ENCODE results near the gene MYORG. TPM values are rescaled to one million over a fixed set of nuclear protein-coding genes. Genes with fewer than 3 reads are reported as not detected.

The MYORG gene
- polyA plus RNA-seq, 1 experiment: 0.19 TPM

DNA sequence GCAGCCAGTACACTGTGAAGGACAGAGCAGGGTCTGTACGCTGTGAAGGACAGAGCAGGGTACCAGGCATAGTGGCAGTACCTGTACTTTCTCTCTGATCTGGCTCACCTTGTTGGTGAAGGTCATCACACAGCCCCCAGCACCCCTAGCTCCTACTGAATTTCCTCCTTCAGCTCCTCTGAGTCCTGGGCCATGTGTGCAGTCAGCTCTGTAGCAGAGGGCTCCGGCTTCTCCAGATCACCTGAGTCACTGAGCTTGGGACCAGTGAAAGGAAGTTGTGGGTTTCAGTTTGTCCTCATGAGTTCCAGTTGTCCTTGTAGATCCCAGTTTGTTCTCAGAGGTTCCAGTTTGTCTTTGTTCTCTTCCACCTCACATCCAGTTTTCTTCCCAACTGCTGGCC is 41.8 kb downstream of the MYORG start:
- POLR2A ChIA-PET: interaction anchor here (1.2 kb wide), 1 partner anchor 11 kb away, joined by 3 read pairs; no protein-coding TSS in a partner anchor
- no peaks in the 10 kb centered on the region for H3K9me3 ChIP-seq (ENCODE audit: control insufficient read depth, insufficient read depth, low read length)
- TF ChIP-seq, protein P1, sequence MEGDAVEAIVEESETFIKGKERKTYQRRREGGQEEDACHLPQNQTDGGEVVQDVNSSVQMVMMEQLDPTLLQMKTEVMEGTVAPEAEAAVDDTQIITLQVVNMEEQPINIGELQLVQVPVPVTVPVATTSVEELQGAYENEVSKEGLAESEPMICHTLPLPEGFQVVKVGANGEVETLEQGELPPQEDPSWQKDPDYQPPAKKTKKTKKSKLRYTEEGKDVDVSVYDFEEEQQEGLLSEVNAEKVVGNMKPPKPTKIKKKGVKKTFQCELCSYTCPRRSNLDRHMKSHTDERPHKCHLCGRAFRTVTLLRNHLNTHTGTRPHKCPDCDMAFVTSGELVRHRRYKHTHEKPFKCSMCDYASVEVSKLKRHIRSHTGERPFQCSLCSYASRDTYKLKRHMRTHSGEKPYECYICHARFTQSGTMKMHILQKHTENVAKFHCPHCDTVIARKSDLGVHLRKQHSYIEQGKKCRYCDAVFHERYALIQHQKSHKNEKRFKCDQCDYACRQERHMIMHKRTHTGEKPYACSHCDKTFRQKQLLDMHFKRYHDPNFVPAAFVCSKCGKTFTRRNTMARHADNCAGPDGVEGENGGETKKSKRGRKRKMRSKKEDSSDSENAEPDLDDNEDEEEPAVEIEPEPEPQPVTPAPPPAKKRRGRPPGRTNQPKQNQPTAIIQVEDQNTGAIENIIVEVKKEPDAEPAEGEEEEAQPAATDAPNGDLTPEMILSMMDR (IDR thresholded peaks at IDR 0.05; ENCODE audit: low read depth, low read length): no peak
- no peak overlapping the region for H3K4me3 ChIP-seq (ENCODE audit: low read depth, low read length)
- CTCF ChIA-PET: interaction anchor here (1.4 to 6.1 kb wide), 6 partner anchors 43 to 269 kb away, joined by 3 to 59 read pairs (median 27); partner anchors contain the start of gene MYORG
- H3K27me3 ChIP-seq (ENCODE audit: control insufficient read depth, insufficient read depth, low read length): no peaks in the 10 kb centered on the region
- no peak overlapping the region for H3K27ac ChIP-seq (ENCODE audit: low read depth, low read length)
- DNase-seq (ENCODE audit: low read depth, low spot score): no peak

DNA sequence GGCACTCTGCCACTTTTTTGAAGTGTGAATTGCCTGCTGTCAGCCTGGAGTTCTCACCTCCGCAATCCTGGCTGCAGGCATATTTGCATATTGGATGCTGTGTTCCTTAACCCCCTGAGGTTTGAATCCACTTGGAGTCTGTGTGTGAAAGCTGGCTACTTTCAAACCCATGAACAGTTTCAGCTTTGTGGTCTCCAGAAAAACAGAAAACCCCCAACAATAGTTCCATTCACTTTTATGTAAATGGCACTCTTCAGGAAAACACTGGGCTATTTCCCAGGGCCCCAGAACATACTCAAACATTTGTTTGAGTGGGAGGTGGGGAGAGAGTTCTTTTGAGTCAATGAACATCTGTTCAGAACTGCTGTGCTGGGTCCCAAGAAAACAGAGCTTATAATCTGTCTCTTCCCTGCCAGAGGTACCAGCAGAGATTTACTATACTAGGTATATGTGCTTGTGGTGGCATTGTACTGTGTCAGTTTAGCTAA is 42.3 kb downstream of the MYORG start:
- Histone ChIP-seq H3K27me3 (ENCODE audit: control insufficient read depth, insufficient read depth, low read length) (no peaks in the 10 kb centered on the region), H3K4me3 (ENCODE audit: low read depth, low read length) (no peak overlapping the region), H3K9me3 (ENCODE audit: control insufficient read depth, insufficient read depth, low read length) (no peaks in the 10 kb centered on the region; the same call in 1 of the 2 replicates), H3K27ac (ENCODE audit: low read depth, low read length) (no peak overlapping the region)
- TF ChIP-seq, protein P1 (IDR thresholded peaks at IDR 0.05; ENCODE audit: low read depth, low read length): no peak
- POLR2A ChIA-PET: interaction anchor here (1.2 kb wide), 1 partner anchor 12 kb away, joined by 3 read pairs; no protein-coding TSS in a partner anchor
- CTCF ChIA-PET: interaction anchor here (0.6 to 6.1 kb wide), 8 partner anchors 43 to 269 kb away, joined by 3 to 59 read pairs (median 16); partner anchors contain the start of gene MYORG
- no peak for DNase-seq (ENCODE audit: low read depth, low spot score)

DNA sequence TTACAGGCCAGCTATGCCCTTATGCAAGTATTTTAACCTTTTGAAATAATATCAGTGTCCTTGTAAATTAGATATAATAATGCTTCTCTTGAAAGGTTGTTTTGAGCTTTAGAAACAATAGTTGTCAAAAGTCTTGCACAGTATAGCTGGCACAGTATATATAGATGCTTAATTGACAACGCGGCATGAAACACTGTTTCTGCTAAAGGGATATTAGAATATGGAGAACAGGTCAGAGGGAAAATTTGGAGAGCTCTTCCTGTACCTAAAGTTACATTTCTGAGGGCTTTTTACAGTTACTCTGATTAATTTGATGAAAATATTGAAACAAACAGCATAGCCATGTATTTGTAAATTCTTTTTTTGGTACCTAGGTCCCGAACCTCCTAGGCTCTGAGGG is 42.9 kb downstream of the MYORG start:
- no peaks in the 10 kb centered on the region for H3K27me3 ChIP-seq (ENCODE audit: control insufficient read depth, insufficient read depth, low read length)
- no peak overlapping the region for H3K27ac ChIP-seq (ENCODE audit: low read depth, low read length)
- H3K9me3 ChIP-seq (ENCODE audit: control insufficient read depth, insufficient read depth, low read length): no peaks in the 10 kb centered on the region; the same call in 1 of the 2 replicates
- ChIA-PET CTCF (interaction anchor here (0.6 to 6.1 kb wide), 10 partner anchors 13 to 419 kb away, joined by 3 to 59 read pairs (median 6); partner anchors contain the start of gene MYORG), POLR2A (no interaction called here)
- H3K4me3 ChIP-seq (ENCODE audit: low read depth, low read length): no peak overlapping the region
- no peak for DNase-seq (ENCODE audit: low read depth, low spot score)
- TF ChIP-seq, protein P1 (IDR thresholded peaks at IDR 0.05; ENCODE audit: low read depth, low read length): no peak

DNA sequence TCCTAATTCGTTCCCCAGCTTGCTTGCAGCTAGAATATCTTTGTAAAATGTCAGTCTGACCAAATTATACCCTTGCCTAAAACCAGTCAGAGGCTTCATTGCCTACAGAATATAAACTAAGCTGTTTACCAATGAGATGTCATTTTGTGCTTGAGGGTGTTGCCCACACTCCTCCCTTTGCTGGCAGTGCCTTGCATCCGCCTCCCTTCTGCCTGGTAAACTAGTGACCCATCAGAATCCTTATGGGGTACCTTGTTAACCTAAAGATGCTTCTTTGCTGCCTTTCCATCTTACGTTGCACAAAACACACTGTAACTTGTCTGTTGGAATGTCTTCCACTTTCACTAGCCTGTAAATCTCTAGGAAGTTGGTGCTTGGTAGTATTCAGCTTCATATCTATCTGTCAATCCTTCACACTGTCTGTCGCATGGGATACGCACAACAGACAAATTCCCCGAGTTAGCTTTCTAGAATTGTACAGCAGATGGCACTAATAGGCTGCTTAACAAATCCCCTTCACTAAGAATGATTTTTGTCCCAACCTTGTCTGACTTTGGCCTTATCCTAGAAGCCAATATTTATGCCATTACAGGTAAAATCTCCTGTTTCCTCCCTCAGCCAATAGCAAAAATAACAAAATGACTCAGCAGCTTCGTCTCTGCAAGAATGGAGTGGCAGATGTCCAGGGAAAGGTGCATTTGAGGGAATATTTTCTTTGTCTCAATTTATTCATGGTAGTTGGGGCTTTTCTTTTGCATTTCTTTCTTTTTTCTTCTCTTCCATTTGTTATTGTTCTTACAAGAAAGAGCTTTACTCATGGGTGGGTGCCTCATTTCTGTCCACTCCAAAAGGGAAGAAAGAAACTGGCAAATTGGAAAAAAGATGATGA is 44.4 kb downstream of the MYORG start:
- CTCF ChIA-PET: interaction anchor here (0.5 to 6.1 kb wide), 10 partner anchors 11 to 272 kb away, joined by 3 to 59 read pairs (median 7); partner anchors contain the start of gene MYORG
- POLR2A ChIA-PET: no interaction called here
- no peak for DNase-seq (ENCODE audit: low read depth, low spot score)
- Histone ChIP-seq H3K9me3 (ENCODE audit: control insufficient read depth, insufficient read depth, low read length) (no peaks in the 10 kb centered on the region; the same call in 1 of the 2 replicates), H3K27ac (ENCODE audit: low read depth, low read length) (no peak overlapping the region), H3K27me3 (ENCODE audit: control insufficient read depth, insufficient read depth, low read length) (no peaks in the 10 kb centered on the region), H3K4me3 (ENCODE audit: low read depth, low read length) (no peak overlapping the region)
- TF ChIP-seq, protein P1 (IDR thresholded peaks at IDR 0.05; ENCODE audit: low read depth, low read length): peak; percentile 58

All from AG04450 (cell line).